Trophoblast cell (in vitro differentiated cells and primary cell): ENCODE results near the gene PDGFD.

Source experiments
- DNase-seq, 2 donors: peaks; one replicate each; pipeline ENCODE4 v3.0.0-alpha.2; 2016
- H2AFZ ChIP-seq: 2 replicates; pipeline ENCODE4 v1.6.1; 2013; ENCODE audit warnings: low read length, moderate library complexity, mild to moderate bottlenecking; ENCODE audit not compliant: insufficient read depth, poor library complexity
- H2AK5ac ChIP-seq: 2 replicates; pipeline ENCODE4 v1.6.1; 2013; ENCODE audit warnings: mild to moderate bottlenecking, low read length
- H2BK120ac ChIP-seq: 2 replicates; pipeline ENCODE4 v1.6.1; 2013; ENCODE audit warnings: low read length, mild to moderate bottlenecking, moderate library complexity; ENCODE audit not compliant: insufficient read depth, poor library complexity
- H2BK12ac ChIP-seq: 2 replicates; pipeline ENCODE4 v1.6.1; 2013; ENCODE audit warnings: mild to moderate bottlenecking, low read length, moderate library complexity
- H2BK5ac ChIP-seq: 2 replicates; pipeline ENCODE4 v1.6.1; 2013; ENCODE audit warnings: low read length, low read depth, moderate library complexity, mild to moderate bottlenecking; ENCODE audit not compliant: poor library complexity
- H3K14ac ChIP-seq: 2 replicates; pipeline ENCODE4 v1.6.1; 2013; ENCODE audit warnings: mild to moderate bottlenecking, low read length
- H3K18ac ChIP-seq: 2 replicates; pipeline ENCODE4 v1.6.1; 2013; ENCODE audit warnings: mild to moderate bottlenecking, low read length
- H3K23ac ChIP-seq: 2 replicates; pipeline ENCODE4 v1.6.1; 2013; ENCODE audit warnings: low read length
- H3K27ac ChIP-seq: 2 replicates; pipeline ENCODE4 v1.5.1; 2013; ENCODE audit warnings: low read depth, mild to moderate bottlenecking, inconsistent platforms, low read length, moderate library complexity
- H3K27me3 ChIP-seq: 2 replicates; pipeline ENCODE4 v1.6.1; 2013; ENCODE audit warnings: inconsistent platforms, mild to moderate bottlenecking, low read length, moderate library complexity; ENCODE audit not compliant: insufficient read depth
- H3K36me3 ChIP-seq, 2 experiments: 1 replicate in 1 of 2; 2 replicates in 1 of 2; pipeline ENCODE4 v1.6.1; 2013; ENCODE audit warnings: low read length in 2 of 2, mild to moderate bottlenecking in 2 of 2, moderate library complexity in 1 of 2; ENCODE audit not compliant: insufficient read depth in 2 of 2, control insufficient read depth in 1 of 2
- H3K4ac ChIP-seq: 2 replicates; pipeline ENCODE4 v1.6.1; 2013; ENCODE audit warnings: low read depth, mild to moderate bottlenecking, low read length, moderate library complexity
- H3K4me1 ChIP-seq, 2 experiments: 1 replicate in 1 of 2; 2 replicates in 1 of 2; pipeline ENCODE4 v1.6.1; 2013; ENCODE audit warnings: low read length in 2 of 2, mild to moderate bottlenecking in 2 of 2, moderate library complexity in 1 of 2; ENCODE audit not compliant: insufficient read depth in 2 of 2, control insufficient read depth in 1 of 2
- H3K4me2 ChIP-seq: 2 replicates; pipeline ENCODE4 v1.6.1; 2013; ENCODE audit warnings: inconsistent platforms, mild to moderate bottlenecking, low read length, moderate library complexity
- H3K4me3 ChIP-seq: 2 replicates; pipeline ENCODE4 v1.5.1; 2013; ENCODE audit warnings: mild to moderate bottlenecking, low read depth, low read length, inconsistent platforms
- H3K79me1 ChIP-seq: one replicate; pipeline ENCODE4 v1.6.1; 2013; ENCODE audit warnings: low read length
- H3K79me2 ChIP-seq: 2 replicates; pipeline ENCODE4 v1.6.1; 2013; ENCODE audit warnings: low read length, mild to moderate bottlenecking; ENCODE audit not compliant: control insufficient read depth, insufficient read depth, poor library complexity
- H3K9ac ChIP-seq: 2 replicates; pipeline ENCODE4 v1.6.1; 2013; ENCODE audit warnings: mild to moderate bottlenecking, low read length
- H3K9me3 ChIP-seq: 2 replicates; pipeline ENCODE4 v1.6.1; 2013; ENCODE audit warnings: low read depth, mild to moderate bottlenecking, control low read depth, inconsistent platforms, low read length; ENCODE audit not compliant: insufficient read depth
- H4K12ac ChIP-seq: 2 replicates; pipeline ENCODE4 v1.6.1; 2013; ENCODE audit warnings: low read depth, mild to moderate bottlenecking, low read length, moderate library complexity
- H4K8ac ChIP-seq: 2 replicates; pipeline ENCODE4 v1.6.1; 2013; ENCODE audit warnings: low read depth, mild to moderate bottlenecking, low read length, moderate library complexity
- H4K91ac ChIP-seq: one replicate; pipeline ENCODE4 v1.6.1; 2013; ENCODE audit warnings: low read depth, mild to moderate bottlenecking, low read length, moderate library complexity
- WGBS: extraction: QIAGEN DNeasy Blood & Tissue Kit; methylation state at CpG from one replicate; pipeline ENCODE4 v1.1.7; 2013; ENCODE audit warnings: missing lambda C conversion rate; ENCODE audit not compliant: insufficient read length, insufficient coverage; ENCODE audit errors: extremely low coverage; 5-methylcytosine and 5-hydroxymethylcytosine counted together

Gene PDGFD

GRCh38 chr11:104199053-104199452 lies 35.1 kb upstream of the PDGFD start:
- H3K18ac ChIP-seq: no peak overlapping the region
- H3K4me2 ChIP-seq: no peak overlapping the region
- H2AK5ac ChIP-seq: no peak overlapping the region
- no peak overlapping the region for H2BK12ac ChIP-seq
- H3K9ac ChIP-seq: no peak overlapping the region
- no peak overlapping the region for H4K91ac ChIP-seq
- H3K4me1 ChIP-seq: no peaks in the 10 kb centered on the region
- H4K8ac ChIP-seq: no peak overlapping the region
- no peak overlapping the region for H2BK120ac ChIP-seq
- H2AFZ ChIP-seq: no peak overlapping the region
- H3K9me3 ChIP-seq: no peaks in the 10 kb centered on the region
- H3K4ac ChIP-seq: no peak overlapping the region
- no CpG with 5 or more reads among the region's 1 CpG for WGBS
- no peak overlapping the region for H2BK5ac ChIP-seq
- H3K79me2 ChIP-seq: no peaks in the 10 kb centered on the region
- no peaks in the 10 kb centered on the region for H3K36me3 ChIP-seq
- DNase-seq: no peak
- no peak overlapping the region for H3K14ac ChIP-seq
- no peak overlapping the region for H3K23ac ChIP-seq
- no peak overlapping the region for H3K4me3 ChIP-seq
- no peaks in the 10 kb centered on the region for H3K79me1 ChIP-seq
- no peak overlapping the region for H4K12ac ChIP-seq
- H3K27ac ChIP-seq: no peak overlapping the region
- H3K27me3 ChIP-seq: no peaks in the 10 kb centered on the region

GRCh38 chr11:104198576-104198975 lies 34.6 kb upstream of the PDGFD start:
- Histone ChIP-seq H3K4me3 (no peak overlapping the region), H3K9me3 (no peaks in the 10 kb centered on the region), H3K27me3 (no peaks in the 10 kb centered on the region), H3K79me2 (no peaks in the 10 kb centered on the region), H2BK120ac (no peak overlapping the region), H2BK12ac (no peak overlapping the region), H4K12ac (no peak overlapping the region), H3K4ac (no peak overlapping the region), H3K23ac (no peak overlapping the region), H3K4me1 (no peaks in the 10 kb centered on the region), H2AFZ (no peak overlapping the region), H3K4me2 (no peak overlapping the region), H2BK5ac (no peak overlapping the region), H2AK5ac (no peak overlapping the region), H3K79me1 (no peaks in the 10 kb centered on the region), H4K91ac (no peak overlapping the region), H4K8ac (no peak overlapping the region), H3K14ac (no peak overlapping the region), H3K9ac (no peak overlapping the region), H3K18ac (no peak overlapping the region), H3K36me3 (no peaks in the 10 kb centered on the region), H3K27ac (no peak overlapping the region)
- DNase-seq: no peak
- no CpG with 5 or more reads among the region's 2 CpGs for WGBS

- H4K12ac ChIP-seq: no peak overlapping the region
- H2AK5ac ChIP-seq: no peak overlapping the region
- no peak overlapping the region for H3K14ac ChIP-seq
- no peaks in the 10 kb centered on the region for H3K36me3 ChIP-seq
- no peak overlapping the region for H3K4me2 ChIP-seq
- no peak overlapping the region for H2BK5ac ChIP-seq
- H2BK120ac ChIP-seq: no peak overlapping the region
- no peaks in the 10 kb centered on the region for H3K4me1 ChIP-seq
- H3K9me3 ChIP-seq: no peaks in the 10 kb centered on the region
- H4K8ac ChIP-seq: no peak overlapping the region
- H3K4ac ChIP-seq: no peak overlapping the region
- no peaks in the 10 kb centered on the region for H3K79me2 ChIP-seq
- H3K27me3 ChIP-seq: no peaks in the 10 kb centered on the region
- H3K9ac ChIP-seq: no peak overlapping the region
- no CpG with 5 or more reads among the region's 3 CpGs for WGBS
- H3K79me1 ChIP-seq: no peaks in the 10 kb centered on the region
- H3K27ac ChIP-seq: no peak overlapping the region
- DNase-seq: peak; percentile 7 to 58
- no peak overlapping the region for H2AFZ ChIP-seq
- no peak overlapping the region for H2BK12ac ChIP-seq
- no peak overlapping the region for H4K91ac ChIP-seq
- no peak overlapping the region for H3K4me3 ChIP-seq
- H3K18ac ChIP-seq: no peak overlapping the region
- no peak overlapping the region for H3K23ac ChIP-seq
Measured at GRCh38 chr11:104191124-104191523, 27.2 kb upstream of the PDGFD start.

DNA sequence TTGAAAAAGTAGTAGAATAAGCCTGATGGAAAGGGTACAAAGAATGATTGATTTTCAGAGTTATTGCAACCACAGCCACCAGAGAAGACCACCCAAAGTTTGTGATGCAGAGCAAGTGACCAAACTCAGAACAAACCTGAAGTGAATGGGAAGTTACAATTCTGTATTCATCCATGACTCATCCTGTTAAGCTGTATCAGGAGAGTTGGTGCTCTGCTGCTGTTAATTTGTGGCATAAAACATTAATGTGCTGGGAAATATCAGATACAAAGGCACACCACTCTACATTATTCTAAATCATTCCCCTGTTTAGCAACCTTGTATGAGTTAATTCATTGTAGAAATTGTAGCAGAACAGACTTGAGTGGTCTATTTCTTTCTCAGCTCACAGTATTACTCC lies 19.6 kb upstream of the PDGFD start:
- Histone ChIP-seq H3K4ac (no peak overlapping the region), H4K8ac (no peak overlapping the region), H2BK12ac (no peak overlapping the region), H3K36me3 (no peaks in the 10 kb centered on the region), H3K14ac (no peak overlapping the region), H3K23ac (no peak overlapping the region), H3K9me3 (no peaks in the 10 kb centered on the region), H3K4me2 (no peak overlapping the region), H3K9ac (no peak overlapping the region), H2BK120ac (no peak overlapping the region), H3K18ac (no peak overlapping the region), H4K12ac (no peak overlapping the region), H3K79me1 (no peaks in the 10 kb centered on the region), H3K4me1 (no peaks in the 10 kb centered on the region), H3K79me2 (no peaks in the 10 kb centered on the region), H2AFZ (no peak overlapping the region), H3K27me3 (no peaks in the 10 kb centered on the region), H2AK5ac (no peak overlapping the region), H3K4me3 (no peak overlapping the region), H2BK5ac (no peak overlapping the region), H3K27ac (no peak overlapping the region), H4K91ac (no peak overlapping the region)
- DNase-seq: no peak

- H2BK5ac ChIP-seq: no peak overlapping the region
- H2AFZ ChIP-seq: no peak overlapping the region
- H2BK12ac ChIP-seq: no peak overlapping the region
- H4K12ac ChIP-seq: no peak overlapping the region
- H3K27me3 ChIP-seq: no peaks in the 10 kb centered on the region
- no peak overlapping the region for H2AK5ac ChIP-seq
- H3K4me2 ChIP-seq: no peak overlapping the region
- no peak overlapping the region for H3K27ac ChIP-seq
- no peak overlapping the region for H2BK120ac ChIP-seq
- no peaks in the 10 kb centered on the region for H3K4me1 ChIP-seq
- H3K79me2 ChIP-seq: no peaks in the 10 kb centered on the region
- WGBS: no CpG with 5 or more reads among the region's 1 CpG
- no peak overlapping the region for H3K4me3 ChIP-seq
- no peaks in the 10 kb centered on the region for H3K36me3 ChIP-seq
- no peaks in the 10 kb centered on the region for H3K9me3 ChIP-seq
- H3K79me1 ChIP-seq: no peaks in the 10 kb centered on the region
- H3K9ac ChIP-seq: no peak overlapping the region
- H3K14ac ChIP-seq: no peak overlapping the region
- H3K18ac ChIP-seq: no peak overlapping the region
- no peak for DNase-seq
- H4K91ac ChIP-seq: no peak overlapping the region
- no peak overlapping the region for H3K4ac ChIP-seq
- H4K8ac ChIP-seq: no peak overlapping the region
- H3K23ac ChIP-seq: no peak overlapping the region
Measured at GRCh38 chr11:104175769-104176168, 11.8 kb upstream of the PDGFD start.
